Liver (tissue), 9 donors: ENCODE data around the gene MYH11. TPM values are rescaled to one million over a fixed set of nuclear protein-coding genes. Genes with fewer than 3 reads are reported as not detected.

ENCODE experiments used
- DNase-seq: peaks from one replicate; pipeline ENCODE4 v3.0.0-alpha.2; 2017; ENCODE audit warnings: low spot score
- H3K27ac ChIP-seq, 2 donors: one replicate each; pipeline ENCODE4 v1.7.0; 2013; ENCODE audit warnings: inconsistent platforms in 2 of 2, low read length in 2 of 2, control low read depth in 1 of 2, low read depth in 1 of 2, mild to moderate bottlenecking in 1 of 2
- H3K27me3 ChIP-seq, 4 donors: one replicate each; pipeline versions ENCODE4 v1.6.1 to v1.7.0; 2013; ENCODE audit warnings: low read length in 3 of 4, inconsistent platforms in 1 of 4, mild to moderate bottlenecking in 1 of 4, moderate library complexity in 1 of 4; ENCODE audit not compliant: control insufficient read depth in 4 of 4, insufficient read depth in 4 of 4
- H3K36me3 ChIP-seq, 4 donors: one replicate each; pipeline versions ENCODE4 v1.6.1 to v1.7.0; 2013; ENCODE audit warnings: low read length in 3 of 4, mild to moderate bottlenecking in 3 of 4, low read depth in 1 of 4, moderate library complexity in 1 of 4; ENCODE audit not compliant: control insufficient read depth in 4 of 4, insufficient read depth in 3 of 4
- H3K4me1 ChIP-seq, 4 donors: one replicate each; pipeline versions ENCODE4 v1.6.1 to v1.7.0; 2013; ENCODE audit warnings: low read length in 3 of 4, mild to moderate bottlenecking in 3 of 4, moderate library complexity in 1 of 4; ENCODE audit not compliant: control insufficient read depth in 4 of 4, insufficient read depth in 4 of 4
- H3K4me3 ChIP-seq, 3 donors: one replicate each; pipeline versions ENCODE4 v1.6.1 to v1.7.0; 2013; ENCODE audit warnings: low read length in 3 of 3, control low read depth in 1 of 3, low read depth in 1 of 3, mild to moderate bottlenecking in 1 of 3
- H3K9ac ChIP-seq, 2 donors: one replicate each; pipeline ENCODE4 v1.7.0; 2013; ENCODE audit warnings: low read length in 2 of 2, mild to moderate bottlenecking in 2 of 2, moderate library complexity in 2 of 2, control low read depth in 1 of 2, low read depth in 1 of 2
- H3K9me3 ChIP-seq, 4 donors: one replicate each; pipeline versions ENCODE4 v1.6.1 to v1.7.0; 2013; ENCODE audit warnings: low read length in 3 of 4; ENCODE audit not compliant: control insufficient read depth in 4 of 4
- EGR1 ChIP-seq, 2 donors: IDR thresholded peaks; 2 replicates each; pipeline ENCODE4 v1.6.1; 2016 to 2018; ENCODE audit warnings: antibody characterized with exemption in 2 of 2, low read depth in 2 of 2
- FOXA1 ChIP-seq: IDR thresholded peaks from 2 replicates; pipeline ENCODE4 v1.6.1; 2016; ENCODE audit warnings: antibody characterized with exemption
- FOXA2 ChIP-seq: IDR thresholded peaks from 2 replicates; pipeline ENCODE4 v1.6.1; 2016; ENCODE audit warnings: antibody characterized with exemption
- GABPA ChIP-seq, 2 donors: IDR thresholded peaks in 1 of 2; conservative IDR thresholded peaks in 1 of 2; 2 replicates each; pipeline ENCODE4 v1.6.1; 2016; ENCODE audit warnings: antibody characterized with exemption in 2 of 2, mild to moderate bottlenecking in 1 of 2, moderate library complexity in 1 of 2
- HNF4A ChIP-seq, 2 donors: conservative IDR thresholded peaks; 2 replicates each; pipeline ENCODE4 v1.6.1; 2016; ENCODE audit warnings: antibody characterized with exemption in 2 of 2, mild to moderate bottlenecking in 2 of 2
- HNF4G ChIP-seq: IDR thresholded peaks from 2 replicates; pipeline ENCODE4 v1.6.1; 2016; ENCODE audit warnings: antibody characterized with exemption
- JUND ChIP-seq, 2 donors: IDR thresholded peaks; 2 replicates each; pipeline ENCODE4 v1.6.1; 2016; ENCODE audit warnings: antibody characterized with exemption in 2 of 2
- NR2F2 ChIP-seq: IDR thresholded peaks from 2 replicates; pipeline ENCODE4 v1.6.1; 2016; ENCODE audit warnings: antibody characterized with exemption
- RXRA ChIP-seq, 2 donors: IDR thresholded peaks; 2 replicates each; pipeline ENCODE4 v1.6.1; 2017 to 2018; ENCODE audit warnings: antibody characterized with exemption in 2 of 2, mild to moderate bottlenecking in 1 of 2
- SP1 ChIP-seq: IDR thresholded peaks from 2 replicates; pipeline ENCODE4 v1.6.1; 2018; ENCODE audit warnings: antibody characterized with exemption, mild to moderate bottlenecking
- TAF1 ChIP-seq: conservative IDR thresholded peaks from 2 replicates; pipeline ENCODE4 v1.6.1; 2016; ENCODE audit warnings: antibody characterized with exemption, mild to moderate bottlenecking
- YY1 ChIP-seq: IDR thresholded peaks from 2 replicates; pipeline ENCODE4 v1.6.1; 2016; ENCODE audit warnings: antibody characterized with exemption, mild to moderate bottlenecking
- WGBS: extraction: QIAGEN DNeasy Blood & Tissue Kit; methylation state at CpG from one replicate; pipeline ENCODE4 v1.1.7; 2013; 5-methylcytosine and 5-hydroxymethylcytosine counted together
- polyA plus RNA-seq, 2 donors: library from polyadenylated mRNA; stranded (reverse) in 1 of 2; unstranded in 1 of 2; fragments of 200-250 nt in 1 of 2; fragments of >200 nt in 1 of 2; fragmentation: Nextera tagmentation in 1 of 2; extraction: Ambion mirVana in 1 of 2; gene quantifications; one replicate each; pipeline versions ENCODE4 v1.2.1 to v1.2.3, GENCODE V29; 2013 to 2015
- total RNA-seq, 2 donors: library from RNA; depleted of rRNA; stranded (reverse); fragments of >200 nt; gene quantifications; one replicate each; pipeline ENCODE4 v1.2.3, GENCODE V29; 2014
- TF ChIP-seq, protein P1 (sequence below): fragments of 150-350 bp; IDR thresholded peaks from 2 replicates; pipeline ENCODE4 v1.5.1; 2017; ENCODE audit warnings: improper control_type of control experiment, low read depth, low read length; ENCODE audit not compliant: missing input control
- TF ChIP-seq, protein P2 (sequence below): IDR thresholded peaks from 2 replicates; pipeline ENCODE4 v1.6.1; 2016; ENCODE audit warnings: antibody characterized with exemption
- TF ChIP-seq, protein P3 (sequence below): IDR thresholded peaks from 2 replicates; pipeline ENCODE4 v1.6.1; 2016; ENCODE audit warnings: antibody characterized with exemption
- TF ChIP-seq, protein P4 (sequence below): IDR thresholded peaks from 2 replicates; pipeline ENCODE4 v1.6.1; 2016; ENCODE audit warnings: antibody characterized with exemption
- donor health status: healthy.
- donor health status: healthy.
- donor health status: healthy.
- donor health status: healthy.
- donor health status: healthy.

MYH11 gene
- total and polyA plus RNA-seq, 4 donors, result 0.51 to 33.7 (median 4.0) TPM

GRCh38 chr16:15754821-15755534 is 101.8 kb downstream of the MYH11 start:
- Histone ChIP-seq H3K27me3 (no peaks in the 10 kb centered on the region), H3K27ac (no peak overlapping the region), H3K4me3 (no peak overlapping the region), H3K9ac (no peak overlapping the region), H3K9me3 (no peaks in the 10 kb centered on the region), H3K36me3 (no peaks in the 10 kb centered on the region), H3K4me1 (no peaks in the 10 kb centered on the region)
- no peak for TF ChIP-seq FOXA2
- TF ChIP-seq, protein P1, sequence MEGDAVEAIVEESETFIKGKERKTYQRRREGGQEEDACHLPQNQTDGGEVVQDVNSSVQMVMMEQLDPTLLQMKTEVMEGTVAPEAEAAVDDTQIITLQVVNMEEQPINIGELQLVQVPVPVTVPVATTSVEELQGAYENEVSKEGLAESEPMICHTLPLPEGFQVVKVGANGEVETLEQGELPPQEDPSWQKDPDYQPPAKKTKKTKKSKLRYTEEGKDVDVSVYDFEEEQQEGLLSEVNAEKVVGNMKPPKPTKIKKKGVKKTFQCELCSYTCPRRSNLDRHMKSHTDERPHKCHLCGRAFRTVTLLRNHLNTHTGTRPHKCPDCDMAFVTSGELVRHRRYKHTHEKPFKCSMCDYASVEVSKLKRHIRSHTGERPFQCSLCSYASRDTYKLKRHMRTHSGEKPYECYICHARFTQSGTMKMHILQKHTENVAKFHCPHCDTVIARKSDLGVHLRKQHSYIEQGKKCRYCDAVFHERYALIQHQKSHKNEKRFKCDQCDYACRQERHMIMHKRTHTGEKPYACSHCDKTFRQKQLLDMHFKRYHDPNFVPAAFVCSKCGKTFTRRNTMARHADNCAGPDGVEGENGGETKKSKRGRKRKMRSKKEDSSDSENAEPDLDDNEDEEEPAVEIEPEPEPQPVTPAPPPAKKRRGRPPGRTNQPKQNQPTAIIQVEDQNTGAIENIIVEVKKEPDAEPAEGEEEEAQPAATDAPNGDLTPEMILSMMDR, result no peak
- no peak for TF ChIP-seq GABPA (IDR thresholded peaks at IDR 0.05 in 1 of 2, conservative IDR thresholded peaks at IDR 0.05 in 1 of 2)
- TF ChIP-seq TAF1, result no peak
- no peak for TF ChIP-seq JUND (IDR thresholded peaks at IDR 0.05)
- TF ChIP-seq, protein P2, sequence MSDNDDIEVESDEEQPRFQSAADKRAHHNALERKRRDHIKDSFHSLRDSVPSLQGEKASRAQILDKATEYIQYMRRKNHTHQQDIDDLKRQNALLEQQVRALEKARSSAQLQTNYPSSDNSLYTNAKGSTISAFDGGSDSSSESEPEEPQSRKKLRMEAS, result no peak
- no peak for TF ChIP-seq NR2F2
- no peak for TF ChIP-seq SP1
- no peak for TF ChIP-seq RXRA (IDR thresholded peaks at IDR 0.05)
- TF ChIP-seq, protein P3, sequence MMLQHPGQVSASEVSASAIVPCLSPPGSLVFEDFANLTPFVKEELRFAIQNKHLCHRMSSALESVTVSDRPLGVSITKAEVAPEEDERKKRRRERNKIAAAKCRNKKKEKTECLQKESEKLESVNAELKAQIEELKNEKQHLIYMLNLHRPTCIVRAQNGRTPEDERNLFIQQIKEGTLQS, result no peak
- TF ChIP-seq, protein P4, sequence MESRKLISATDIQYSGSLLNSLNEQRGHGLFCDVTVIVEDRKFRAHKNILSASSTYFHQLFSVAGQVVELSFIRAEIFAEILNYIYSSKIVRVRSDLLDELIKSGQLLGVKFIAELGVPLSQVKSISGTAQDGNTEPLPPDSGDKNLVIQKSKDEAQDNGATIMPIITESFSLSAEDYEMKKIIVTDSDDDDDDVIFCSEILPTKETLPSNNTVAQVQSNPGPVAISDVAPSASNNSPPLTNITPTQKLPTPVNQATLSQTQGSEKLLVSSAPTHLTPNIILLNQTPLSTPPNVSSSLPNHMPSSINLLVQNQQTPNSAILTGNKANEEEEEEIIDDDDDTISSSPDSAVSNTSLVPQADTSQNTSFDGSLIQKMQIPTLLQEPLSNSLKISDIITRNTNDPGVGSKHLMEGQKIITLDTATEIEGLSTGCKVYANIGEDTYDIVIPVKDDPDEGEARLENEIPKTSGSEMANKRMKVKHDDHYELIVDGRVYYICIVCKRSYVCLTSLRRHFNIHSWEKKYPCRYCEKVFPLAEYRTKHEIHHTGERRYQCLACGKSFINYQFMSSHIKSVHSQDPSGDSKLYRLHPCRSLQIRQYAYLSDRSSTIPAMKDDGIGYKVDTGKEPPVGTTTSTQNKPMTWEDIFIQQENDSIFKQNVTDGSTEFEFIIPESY, result no peak
- no peak for TF ChIP-seq HNF4A (conservative IDR thresholded peaks at IDR 0.05)
- TF ChIP-seq HNF4G, result no peak
- TF ChIP-seq YY1, result no peak
- no peak for DNase-seq
- WGBS, result 91% methylated on average over 8 of the region's 8 CpGs

DNA sequence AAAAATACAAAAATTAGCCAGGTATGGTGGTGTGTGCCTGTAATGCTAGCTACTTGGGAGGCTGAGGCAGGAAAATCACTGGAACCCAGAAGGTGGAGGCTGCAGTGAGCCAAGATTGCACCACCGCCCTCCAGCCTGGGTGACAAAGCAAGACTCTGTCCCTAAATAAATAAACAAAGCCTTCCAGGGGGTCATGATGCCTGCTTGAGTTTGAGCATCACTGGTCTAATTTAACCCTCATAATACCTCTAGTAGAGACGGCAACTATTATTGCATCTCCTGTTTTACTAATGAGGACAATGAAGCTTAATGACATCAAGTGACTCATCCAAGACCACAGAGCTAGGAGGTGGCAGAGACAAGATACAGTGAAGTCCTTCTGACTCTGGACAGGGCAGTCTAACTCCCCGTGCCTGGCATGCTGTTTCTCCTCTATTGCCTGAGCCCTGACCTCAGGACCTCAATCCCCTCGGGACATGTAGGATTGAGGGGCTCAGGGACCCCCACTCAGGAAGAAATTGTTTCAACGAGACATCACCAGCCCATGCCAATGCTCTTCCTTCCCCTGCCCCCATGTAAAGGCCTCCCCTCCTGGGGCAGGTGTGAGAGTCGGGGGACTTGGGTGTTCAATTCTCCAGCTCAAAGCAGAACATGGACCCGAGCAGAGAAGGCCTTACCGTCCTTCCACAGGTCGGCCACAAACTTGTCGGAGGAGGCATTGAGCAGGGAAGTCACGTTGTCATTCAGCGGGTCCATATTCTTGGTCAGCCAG is 103.9 kb downstream of the MYH11 start:
- H3K4me1 ChIP-seq, result no peaks in the 10 kb centered on the region
- no peaks in the 10 kb centered on the region for H3K36me3 ChIP-seq
- no peak overlapping the region for H3K4me3 ChIP-seq
- no peak overlapping the region for H3K9ac ChIP-seq
- DNase-seq, result no peak
- no peaks in the 10 kb centered on the region for H3K27me3 ChIP-seq
- 87% methylated on average over 12 of the region's 12 CpGs for WGBS
- no peak overlapping the region for H3K27ac ChIP-seq
- no peak for TF ChIP-seq FOXA1
- no peak for TF ChIP-seq TAF1
- TF ChIP-seq, protein P3, result no peak
- TF ChIP-seq, protein P1, result no peak
- TF ChIP-seq FOXA2, result no peak
- TF ChIP-seq HNF4G, result no peak
- TF ChIP-seq RXRA (IDR thresholded peaks at IDR 0.05), result no peak
- TF ChIP-seq NR2F2, result no peak
- TF ChIP-seq EGR1 (IDR thresholded peaks at IDR 0.05; ENCODE audit: low read depth in 2 of 2), result no peak
- TF ChIP-seq, protein P2, result no peak
- H3K9me3 ChIP-seq, result no peaks in the 10 kb centered on the region
